Erythroblast (primary cell): ENCODE results near the gene CDKN2B-AS1.

Source experiments
- GATA1 ChIP-seq: IDR thresholded peaks from 2 replicates; pipeline ENCODE4 v1.6.1; 2011; ENCODE audit warnings: low read depth, mild to moderate bottlenecking, control low read depth, low read length, moderate library complexity
- POLR2A ChIP-seq: IDR thresholded peaks from 2 replicates; pipeline ENCODE4 v1.6.1; 2011; ENCODE audit warnings: mild to moderate bottlenecking, low read length

GRCh38 chr9:21989440-21990189 is 5.0 kb upstream of the CDKN2B-AS1 start:
- TF ChIP-seq POLR2A (no peak), GATA1 (no peak)
